ENCODE measurements around the gene GGN. TPM values are rescaled to one million over a fixed set of nuclear protein-coding genes. Genes with fewer than 3 reads are reported as not detected.

GGN gene
- total and polyA plus RNA-seq, 2 of the 13 experiments (the other 11 are each of a cell fraction or from before 2014, with no cell fraction given), result not detected

GRCh38 chr19:38394488-38394887, 6.7 kb upstream of the GGN start (continued):
- TF ChIP-seq ZNF331 (CRISPR knock-in tag; IDR thresholded peaks at IDR 0.05) (no peak), CBX5 (CRISPR knock-in tag; IDR thresholded peaks at IDR 0.05; ENCODE audit: borderline replicate concordance) (no peak), KLF16 (CRISPR knock-in tag; IDR thresholded peaks at IDR 0.05) (0 out of 4 replicates have a peak, but pooled peaks of 1 of the 2 experiments have one; percentile 11), SAP130 (CRISPR knock-in tag; IDR thresholded peaks at IDR 0.05; ENCODE audit: low read depth) (0 out of 2 replicates have a peak, but pooled peaks have one; percentile 15), ZNF121 (CRISPR knock-in tag; IDR thresholded peaks at IDR 0.05) (no peak), U2AF1 (optimal IDR thresholded peaks at IDR 0.05; ENCODE audit: low read depth, low read length) (no peak), ZBTB25 (CRISPR knock-in tag; IDR thresholded peaks at IDR 0.05) (no peak), RAD21 (CRISPR knock-in tag; IDR thresholded peaks at IDR 0.05) (no peak)

DNA sequence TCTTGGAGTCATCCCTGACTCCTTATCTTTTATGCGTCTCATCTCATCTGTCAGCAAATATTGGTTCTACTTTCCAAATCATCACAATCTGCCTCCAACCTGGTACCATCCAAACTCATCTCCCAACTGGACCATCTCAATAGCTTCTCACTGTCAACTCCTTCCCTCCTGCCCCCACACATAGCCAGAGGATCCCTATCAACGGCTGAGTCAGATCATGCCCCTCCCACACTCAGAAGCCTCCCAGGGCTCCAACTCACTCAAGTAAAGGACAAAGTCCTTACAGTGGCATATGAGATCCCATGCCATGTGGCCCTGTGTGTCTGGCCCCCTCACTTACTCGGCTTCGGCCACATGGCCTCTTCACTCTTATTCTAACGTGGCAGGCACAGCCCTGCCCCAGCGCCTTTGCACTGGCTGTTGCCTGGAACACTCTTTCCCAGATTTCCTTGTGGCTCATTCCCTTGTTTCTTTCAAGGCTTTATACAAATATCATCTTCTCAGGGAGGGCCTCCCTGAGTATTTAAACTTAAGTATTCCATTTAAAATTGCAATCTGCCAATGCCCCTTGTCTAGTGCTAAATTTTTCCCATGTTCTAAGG, 5.0 kb upstream of the GGN start:
- H3K9me3 ChIP-seq (ENCODE audit: low read length), result no peaks in the 10 kb centered on the region
- BruUV-seq (replicated peaks), result no TSS peak
- H2AFZ ChIP-seq (ENCODE audit: low read length), result no peak overlapping the region
- no peaks in the 10 kb centered on the region for H4K20me1 ChIP-seq (ENCODE audit: insufficient read depth, low read length)
- H3K4me1 ChIP-seq (ENCODE audit: insufficient read depth, low read length), result peaks cover 41% of the 10 kb centered on the region
- no peaks in the 10 kb centered on the region for H3K79me2 ChIP-seq (ENCODE audit: insufficient read depth, low read length)
- POLR2A ChIA-PET, result interaction anchor here (0.8 kb wide), 1 partner anchor 10 kb away, joined by 3 read pairs; the partner anchor contains the start of gene FAM98C
- FAIRE-seq, result peak; percentile 23
- no peak overlapping the region for H3K27ac ChIP-seq (ENCODE audit: extremely low read length, insufficient read depth, low read length)
- no peak overlapping the region for H3K4me2 ChIP-seq (ENCODE audit: low read depth, low read length)
- ATAC-seq, result no peak
- H3K27me3 ChIP-seq (ENCODE audit: control insufficient read depth in 1 of 2, insufficient read depth in 2 of 2, low read length in 2 of 2), result peaks cover 3 to 51% of the 10 kb centered on the region in 2 experiments; a peak in 3 of 5 replicates
- H3K4me3 ChIP-seq (replicated peaks in 1 of 3; ENCODE audit: insufficient read depth in 1 of 3, low read depth in 2 of 3, low read length in 3 of 3), result no peak overlapping the region
- CTCF ChIA-PET (ENCODE audit: low intra/inter-chr PET ratio, low total read pairs), result no interaction called here
- H3K36me3 ChIP-seq (replicated peaks in 1 of 2; ENCODE audit: control insufficient read depth in 1 of 2, insufficient read depth in 2 of 2, low read length in 2 of 2), result no peaks in the 10 kb centered on the region
- DNase-seq (ENCODE audit: low spot score), result peak; percentile 58
- intact Hi-C loops (cut with micrococcal nuclease; ENCODE audit: unreplicated experiment), result no loop called here
- WGBS (ENCODE audit: low lambda C conversion rate), result 22% methylated on average over 6 of the region's 6 CpGs
- in situ Hi-C loops (cut with HindIII; ENCODE audit: extremely low pct_ligation_motif_present, low pct_unique_long_range_greater_than_20kb), result no loop called here
- H3K9ac ChIP-seq (ENCODE audit: insufficient read depth, low read depth, low read length), result no peak overlapping the region
- no peak for TF ChIP-seq RARG (CRISPR knock-in tag; IDR thresholded peaks at IDR 0.05; ENCODE audit: low read depth)
- TF ChIP-seq ZNF550 (CRISPR knock-in tag; IDR thresholded peaks at IDR 0.05; ENCODE audit: borderline replicate concordance), result no peak
- no peak for TF ChIP-seq KLF11 (CRISPR knock-in tag; IDR thresholded peaks at IDR 0.05)
- peak; percentile 58; the same call in 1 of the 2 replicates for TF ChIP-seq FOSL2 (CRISPR knock-in tag; IDR thresholded peaks at IDR 0.05)
- no peak for TF ChIP-seq ZNF83 (CRISPR knock-in tag; IDR thresholded peaks at IDR 0.05; ENCODE audit: borderline replicate concordance)
- no peak for TF ChIP-seq ZBTB4 (CRISPR knock-in tag; IDR thresholded peaks at IDR 0.05; ENCODE audit: borderline replicate concordance)
- TF ChIP-seq FOXK2 (IDR thresholded peaks at IDR 0.05), result no peak
- TF ChIP-seq KMT2B (CRISPR knock-in tag; IDR thresholded peaks at IDR 0.05), result no peak
- no peak for TF ChIP-seq DR1 (CRISPR knock-in tag; IDR thresholded peaks at IDR 0.05)
- no peak for TF ChIP-seq HMGA1 (CRISPR knock-in tag; conservative IDR thresholded peaks at IDR 0.05)
- TF ChIP-seq CBX5 (CRISPR knock-in tag; IDR thresholded peaks at IDR 0.05; ENCODE audit: borderline replicate concordance), result no peak
- no peak for TF ChIP-seq CREM (IDR thresholded peaks at IDR 0.05)
- TF ChIP-seq CREM (CRISPR knock-in tag; IDR thresholded peaks at IDR 0.05), result no peak
- no peak for TF ChIP-seq ZNF343 (CRISPR knock-in tag; IDR thresholded peaks at IDR 0.05)
- peak; percentile 47; the same call in 1 of the 3 replicates for TF ChIP-seq MXI1 (IDR thresholded peaks at IDR 0.05; ENCODE audit: borderline replicate concordance, low read depth, low read length)
- TF ChIP-seq SAP130 (CRISPR knock-in tag; IDR thresholded peaks at IDR 0.05; ENCODE audit: low read depth), result 0 out of 2 replicates have a peak, but pooled peaks have one; percentile 18
